Measurements from ENCODE around the gene STOML1.
"Not testable (repeated sequence)": the region's sequence is repeated elsewhere in the genome, so short reads cannot be mapped to it uniquely, and the experiment has no call there.

DNA sequence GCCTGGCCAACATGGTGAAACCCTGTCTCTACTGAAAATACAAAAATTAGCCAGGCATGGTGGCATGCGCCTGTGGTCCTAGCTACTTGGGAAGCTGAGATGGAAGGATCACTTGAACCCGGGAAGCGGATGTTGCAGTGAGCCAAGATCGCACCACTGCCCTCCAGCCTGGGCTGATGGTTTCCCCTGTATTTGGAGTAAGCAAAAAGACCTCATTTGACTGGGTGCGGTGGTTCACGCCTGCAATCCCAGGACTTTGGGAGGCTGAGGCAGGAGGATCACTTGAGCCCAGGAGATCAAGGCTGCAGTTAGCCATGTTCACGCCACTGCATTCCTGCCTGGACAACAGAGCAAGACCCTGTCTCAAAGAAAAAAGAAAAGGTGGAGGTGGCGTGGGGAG, 53.6 kb downstream of the STOML1 start:
- TF ChIP-seq, protein P1, sequence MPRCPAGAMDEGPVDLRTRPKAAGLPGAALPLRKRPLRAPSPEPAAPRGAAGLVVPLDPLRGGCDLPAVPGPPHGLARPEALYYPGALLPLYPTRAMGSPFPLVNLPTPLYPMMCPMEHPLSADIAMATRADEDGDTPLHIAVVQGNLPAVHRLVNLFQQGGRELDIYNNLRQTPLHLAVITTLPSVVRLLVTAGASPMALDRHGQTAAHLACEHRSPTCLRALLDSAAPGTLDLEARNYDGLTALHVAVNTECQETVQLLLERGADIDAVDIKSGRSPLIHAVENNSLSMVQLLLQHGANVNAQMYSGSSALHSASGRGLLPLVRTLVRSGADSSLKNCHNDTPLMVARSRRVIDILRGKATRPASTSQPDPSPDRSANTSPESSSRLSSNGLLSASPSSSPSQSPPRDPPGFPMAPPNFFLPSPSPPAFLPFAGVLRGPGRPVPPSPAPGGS (IDR thresholded peaks at IDR 0.05; ENCODE audit: borderline replicate concordance, insufficient read depth, low read depth, low read length, poor library complexity, severe bottlenecking): not testable (repeated sequence)
- TF ChIP-seq, protein P2, sequence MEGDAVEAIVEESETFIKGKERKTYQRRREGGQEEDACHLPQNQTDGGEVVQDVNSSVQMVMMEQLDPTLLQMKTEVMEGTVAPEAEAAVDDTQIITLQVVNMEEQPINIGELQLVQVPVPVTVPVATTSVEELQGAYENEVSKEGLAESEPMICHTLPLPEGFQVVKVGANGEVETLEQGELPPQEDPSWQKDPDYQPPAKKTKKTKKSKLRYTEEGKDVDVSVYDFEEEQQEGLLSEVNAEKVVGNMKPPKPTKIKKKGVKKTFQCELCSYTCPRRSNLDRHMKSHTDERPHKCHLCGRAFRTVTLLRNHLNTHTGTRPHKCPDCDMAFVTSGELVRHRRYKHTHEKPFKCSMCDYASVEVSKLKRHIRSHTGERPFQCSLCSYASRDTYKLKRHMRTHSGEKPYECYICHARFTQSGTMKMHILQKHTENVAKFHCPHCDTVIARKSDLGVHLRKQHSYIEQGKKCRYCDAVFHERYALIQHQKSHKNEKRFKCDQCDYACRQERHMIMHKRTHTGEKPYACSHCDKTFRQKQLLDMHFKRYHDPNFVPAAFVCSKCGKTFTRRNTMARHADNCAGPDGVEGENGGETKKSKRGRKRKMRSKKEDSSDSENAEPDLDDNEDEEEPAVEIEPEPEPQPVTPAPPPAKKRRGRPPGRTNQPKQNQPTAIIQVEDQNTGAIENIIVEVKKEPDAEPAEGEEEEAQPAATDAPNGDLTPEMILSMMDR (IDR thresholded peaks at IDR 0.05 in 2 of 3, conservative IDR thresholded peaks at IDR 0.05 in 1 of 3; ENCODE audit: control insufficient read depth in 2 of 3, extremely low read depth in 1 of 3, insufficient read depth in 1 of 3, low read depth in 3 of 3, low read length in 3 of 3): not testable (repeated sequence)
- TF ChIP-seq MXI1 (IDR thresholded peaks at IDR 0.05; ENCODE audit: low read depth, low read length); SIN3A (IDR thresholded peaks at IDR 0.05; ENCODE audit: low read depth, low read length); ESRRA (IDR thresholded peaks at IDR 0.05; ENCODE audit: low read length); CEBPB (IDR thresholded peaks at IDR 0.05; ENCODE audit: borderline replicate concordance in 1 of 2, low read depth in 2 of 2, low read length in 2 of 2); POLR2A (IDR thresholded peaks at IDR 0.05; ENCODE audit: low read depth, low read length); JUND (IDR thresholded peaks at IDR 0.05; ENCODE audit: low read depth, low read length); ZBTB4 (CRISPR knock-in tag; IDR thresholded peaks at IDR 0.05); MYC (IDR thresholded peaks at IDR 0.05; ENCODE audit: insufficient read depth, insufficient read length, insufficient replicate concordance, low read length, severe bottlenecking); EP300 (IDR thresholded peaks at IDR 0.05; ENCODE audit: borderline replicate concordance in 1 of 2, control insufficient read depth in 1 of 2, low read depth in 2 of 2, low read length in 2 of 2); NFIC (IDR thresholded peaks at IDR 0.05; ENCODE audit: low read depth, low read length): not testable (repeated sequence)
